K562 (cell line): ENCODE results near the gene TSPAN18.

Source experiments
- CHD2 ChIP-seq: IDR thresholded peaks from 2 replicates; pipeline ENCODE4 v1.6.1; 2011; ENCODE audit warnings: low read depth, low read length
- CTCF ChIP-seq, 3 experiments: IDR thresholded peaks in 2 of 3; conservative IDR thresholded peaks in 1 of 3; 2 replicates each; pipeline ENCODE4 v1.5.1; 2011 to 2012; ENCODE audit warnings: low read length in 3 of 3, mild to moderate bottlenecking in 3 of 3, control low read depth in 2 of 3, improper control_type of control experiment in 1 of 3, inconsistent platforms in 1 of 3, low read depth in 1 of 3, mixed read lengths in 1 of 3, moderate library complexity in 1 of 3; ENCODE audit not compliant: insufficient read depth in 2 of 3
- ETS1 ChIP-seq: conservative IDR thresholded peaks from 2 replicates; pipeline ENCODE4 v1.6.1; 2011; ENCODE audit warnings: low read depth, mild to moderate bottlenecking, low read length; ENCODE audit not compliant: control insufficient read depth
- IRF1 ChIP-seq: sonication (generic); formaldehyde crosslinking; IDR thresholded peaks from 2 replicates; pipeline ENCODE4 v1.8.0; 2022; ENCODE audit warnings: missing genetic modification reagents, mild to moderate bottlenecking, borderline replicate concordance
- MAFK ChIP-seq: IDR thresholded peaks from 2 replicates; pipeline ENCODE4 v1.6.1; 2011; ENCODE audit warnings: low read length, improper control_type of control experiment

GRCh38 chr11:44749189-44749588 lies 22.4 kb downstream of the TSPAN18 start:
- no peak for TF ChIP-seq MAFK
- no peak for TF ChIP-seq CTCF (IDR thresholded peaks at IDR 0.05 in 2 of 3, conservative IDR thresholded peaks at IDR 0.05 in 1 of 3; ENCODE audit: insufficient read depth in 2 of 3, low read depth in 1 of 3, low read length in 3 of 3)
- no peak for TF ChIP-seq CHD2
- TF ChIP-seq ETS1 = no peak
- no peak for TF ChIP-seq IRF1 (CRISPR knock-in tag)
